ENCODE results near the gene TFPT.

DNA sequence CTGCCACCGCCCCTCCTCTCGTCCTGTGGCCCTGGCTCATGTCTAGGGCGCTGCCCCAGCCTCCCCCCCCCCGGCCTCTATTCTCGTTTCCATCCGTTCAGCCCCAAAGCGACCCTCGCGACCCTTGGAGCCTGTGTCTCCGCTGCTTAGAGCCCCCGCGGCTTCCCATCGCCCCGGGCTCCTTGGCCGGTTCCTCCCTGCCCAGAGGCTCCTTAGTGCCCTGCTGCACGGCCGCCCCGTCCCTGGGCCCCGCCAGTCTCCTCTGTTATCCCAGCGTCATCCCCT, 12.9 kb upstream of the TFPT start:
- TF ChIP-seq CTCF (IDR thresholded peaks at IDR 0.05) (no peak), EP300 (IDR thresholded peaks at IDR 0.05; ENCODE audit: low read depth) (no peak), POLR2A (IDR thresholded peaks at IDR 0.05) (no peak), POLR2AphosphoS5 (IDR thresholded peaks at IDR 0.05) (no peak)

Data from transverse colon (tissue), 4 donors.